Cardiac muscle cell (in vitro differentiated cells and primary cell): ENCODE results near the gene THBS1. TPM values are rescaled to one million over a fixed set of nuclear protein-coding genes. Genes with fewer than 3 reads are reported as not detected.

Experiments
- DNase-seq, 2 donors: peaks; one replicate each; pipeline versions ENCODE4 v3.0.0 to v3.0.0-alpha.2; 2010 to 2017; ENCODE audit warnings: low read depth in 1 of 2, low spot score in 1 of 2
- H3K27ac ChIP-seq: fragments of 200-600 bp; sonication (generic); 2 replicates; pipeline ENCODE4 v1.5.1; 2016
- H3K27me3 ChIP-seq: fragments of 200-600 bp; sonication (generic); 2 replicates; pipeline ENCODE4 v1.6.0; 2016; ENCODE audit warnings: control low read depth
- H3K36me3 ChIP-seq: fragments of 200-600 bp; sonication (generic); 2 replicates; pipeline ENCODE4 v1.5.1; 2016; ENCODE audit warnings: control low read depth
- H3K4me1 ChIP-seq: fragments of 200-600 bp; sonication (generic); 2 replicates; pipeline ENCODE4 v1.8.1; 2017; ENCODE audit warnings: low read depth, mild to moderate bottlenecking, mixed run types
- H3K4me3 ChIP-seq: fragments of 200-600 bp; sonication (generic); 2 replicates; pipeline ENCODE4 v1.5.1; 2016; ENCODE audit warnings: mild to moderate bottlenecking
- H3K9me3 ChIP-seq: fragments of 200-600 bp; sonication (generic); 2 replicates; pipeline ENCODE4 v1.5.1; 2017; ENCODE audit warnings: low read depth, mild to moderate bottlenecking, control low read depth
- polyA plus RNA-seq: library from polyadenylated mRNA; unstranded; fragments of >200 nt; fragmentation: Nextera tagmentation; extraction: Ambion mirVana; gene quantifications from 2 replicates; pipeline ENCODE4 v1.2.1, GENCODE V29; 2016
- total RNA-seq: library from RNA; depleted of rRNA; stranded (reverse); fragments of >200 nt; gene quantifications from 2 replicates; pipeline ENCODE4 v1.2.3, GENCODE V29; 2016
- TF ChIP-seq, protein P1 (sequence below): IDR thresholded peaks from 2 replicates; pipeline ENCODE4 v1.5.1; 2012; ENCODE audit warnings: low read depth, mild to moderate bottlenecking, low read length

Gene THBS1
- total and polyA plus RNA-seq, 2 experiments from 2014 or later = 20.9 to 55.2 TPM

- H3K9me3 ChIP-seq = no peaks in the 10 kb centered on the region
- H3K4me3 ChIP-seq = no peak overlapping the region
- H3K27me3 ChIP-seq = no peaks in the 10 kb centered on the region
- no peak overlapping the region for H3K27ac ChIP-seq
- peaks cover 20% of the 10 kb centered on the region for H3K36me3 ChIP-seq
- DNase-seq = peak in 1 of 2 donors; percentile 3
- H3K4me1 ChIP-seq = peaks cover 3% of the 10 kb centered on the region
- TF ChIP-seq, protein P1, sequence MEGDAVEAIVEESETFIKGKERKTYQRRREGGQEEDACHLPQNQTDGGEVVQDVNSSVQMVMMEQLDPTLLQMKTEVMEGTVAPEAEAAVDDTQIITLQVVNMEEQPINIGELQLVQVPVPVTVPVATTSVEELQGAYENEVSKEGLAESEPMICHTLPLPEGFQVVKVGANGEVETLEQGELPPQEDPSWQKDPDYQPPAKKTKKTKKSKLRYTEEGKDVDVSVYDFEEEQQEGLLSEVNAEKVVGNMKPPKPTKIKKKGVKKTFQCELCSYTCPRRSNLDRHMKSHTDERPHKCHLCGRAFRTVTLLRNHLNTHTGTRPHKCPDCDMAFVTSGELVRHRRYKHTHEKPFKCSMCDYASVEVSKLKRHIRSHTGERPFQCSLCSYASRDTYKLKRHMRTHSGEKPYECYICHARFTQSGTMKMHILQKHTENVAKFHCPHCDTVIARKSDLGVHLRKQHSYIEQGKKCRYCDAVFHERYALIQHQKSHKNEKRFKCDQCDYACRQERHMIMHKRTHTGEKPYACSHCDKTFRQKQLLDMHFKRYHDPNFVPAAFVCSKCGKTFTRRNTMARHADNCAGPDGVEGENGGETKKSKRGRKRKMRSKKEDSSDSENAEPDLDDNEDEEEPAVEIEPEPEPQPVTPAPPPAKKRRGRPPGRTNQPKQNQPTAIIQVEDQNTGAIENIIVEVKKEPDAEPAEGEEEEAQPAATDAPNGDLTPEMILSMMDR = no peak
These were observed 19.0 kb downstream of the THBS1 start for GRCh38 chr15:39599871-39600270.

GRCh38 chr15:39602143-39602542, 21.3 kb downstream of the THBS1 start:
- H3K4me3 ChIP-seq = no peak overlapping the region
- DNase-seq = no peak
- no peaks in the 10 kb centered on the region for H3K36me3 ChIP-seq
- no peaks in the 10 kb centered on the region for H3K27me3 ChIP-seq
- TF ChIP-seq, protein P1 = no peak
- peaks cover 3% of the 10 kb centered on the region for H3K4me1 ChIP-seq
- no peaks in the 10 kb centered on the region for H3K9me3 ChIP-seq
- no peak overlapping the region for H3K27ac ChIP-seq

GRCh38 chr15:39605146-39605545, 24.3 kb downstream of the THBS1 start:
- TF ChIP-seq, protein P1 = no peak
- no peak overlapping the region for H3K4me3 ChIP-seq
- no peak overlapping the region for H3K27ac ChIP-seq
- no peaks in the 10 kb centered on the region for H3K27me3 ChIP-seq
- no peaks in the 10 kb centered on the region for H3K9me3 ChIP-seq
- DNase-seq = no peak
- H3K36me3 ChIP-seq = no peaks in the 10 kb centered on the region
- no peaks in the 10 kb centered on the region for H3K4me1 ChIP-seq

DNA sequence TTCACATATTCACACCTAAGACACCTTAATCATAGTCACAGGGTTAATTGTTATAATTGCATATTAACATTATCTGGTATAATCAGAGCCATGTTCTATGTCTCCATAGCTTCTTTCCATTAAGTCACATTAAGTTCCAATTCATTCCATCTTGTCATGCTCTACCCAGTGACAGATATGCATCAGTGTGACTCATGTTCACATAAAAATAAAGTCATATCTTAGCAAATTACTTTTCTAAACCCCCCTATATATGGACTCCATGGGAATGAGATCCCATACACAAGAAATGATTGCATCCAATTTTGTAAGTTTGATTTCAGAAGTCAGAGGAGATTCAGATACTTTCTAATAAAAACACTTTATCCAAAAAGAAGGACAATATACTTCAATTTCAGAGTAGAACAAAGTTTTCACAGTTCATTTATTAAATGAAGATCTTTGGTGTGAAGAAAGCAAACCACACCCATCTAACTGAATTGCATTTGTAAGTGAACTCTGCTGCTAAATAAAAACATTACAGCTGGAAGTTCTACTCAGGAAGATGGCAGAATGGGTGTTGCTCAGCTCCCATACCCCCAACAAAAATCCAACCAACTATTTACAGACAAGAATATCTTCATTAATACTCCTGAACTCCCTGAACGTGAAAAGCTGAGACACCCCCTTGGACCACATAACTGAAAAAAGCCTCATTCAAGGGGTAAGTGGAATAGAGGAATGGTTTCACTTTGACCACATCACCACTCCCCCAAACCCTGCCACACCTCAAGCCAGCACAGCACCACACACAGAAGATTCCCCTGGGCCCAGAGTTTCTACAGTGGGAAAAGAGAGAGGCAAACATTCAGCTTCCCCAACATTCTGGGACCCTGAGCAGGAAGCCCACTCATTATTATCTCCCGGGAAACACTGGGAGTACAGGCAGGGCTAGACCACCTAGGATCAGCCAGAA, 27.6 kb downstream of the THBS1 start:
- TF ChIP-seq, protein P1 = no peak
- H3K4me1 ChIP-seq = no peaks in the 10 kb centered on the region
- no peaks in the 10 kb centered on the region for H3K36me3 ChIP-seq
- no peak overlapping the region for H3K4me3 ChIP-seq
- DNase-seq = no peak
- H3K27ac ChIP-seq = no peak overlapping the region
- H3K9me3 ChIP-seq = no peaks in the 10 kb centered on the region
- H3K27me3 ChIP-seq = no peaks in the 10 kb centered on the region

GRCh38 chr15:39609166-39609916, 28.5 kb downstream of the THBS1 start:
- no peaks in the 10 kb centered on the region for H3K36me3 ChIP-seq
- H3K4me3 ChIP-seq = no peak overlapping the region
- TF ChIP-seq, protein P1 = no peak
- H3K4me1 ChIP-seq = no peaks in the 10 kb centered on the region
- no peak overlapping the region for H3K27ac ChIP-seq
- no peaks in the 10 kb centered on the region for H3K27me3 ChIP-seq
- H3K9me3 ChIP-seq = no peaks in the 10 kb centered on the region
- no peak for DNase-seq
